ENCODE measurements around the gene CA10.

Gene CA10

DNA sequence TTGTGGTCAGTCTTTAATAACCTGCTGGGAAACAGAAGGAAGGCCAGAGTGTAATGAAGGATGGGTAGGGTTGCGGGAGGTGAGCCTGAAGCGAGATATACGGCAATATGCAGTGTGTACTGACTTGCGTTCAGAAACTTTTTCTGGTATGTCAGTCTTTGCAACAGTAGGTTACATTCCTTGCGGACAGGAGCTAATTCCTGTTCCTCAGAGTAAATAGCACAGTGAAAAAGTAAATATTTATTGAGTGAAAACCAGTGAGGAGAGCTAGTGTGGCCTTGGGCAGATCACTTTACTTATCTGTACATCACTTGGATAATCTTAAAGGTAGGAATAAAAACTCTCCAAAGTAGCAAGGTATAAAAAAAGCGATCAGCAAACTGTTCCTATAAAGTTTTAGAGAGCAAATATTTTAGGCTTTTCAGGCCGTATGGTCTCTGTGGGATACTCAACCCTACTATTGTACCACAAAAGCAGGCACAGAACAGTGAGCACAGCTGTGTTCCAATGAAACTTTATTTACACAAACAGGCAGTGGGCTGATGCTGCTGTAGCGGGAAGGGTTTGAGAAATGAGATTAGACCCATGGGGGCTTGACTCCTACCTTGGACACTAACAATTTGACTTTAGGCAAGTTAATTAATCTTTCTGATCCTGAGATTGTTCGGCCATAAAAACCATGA, 550.1 kb downstream of the CA10 start:
- peaks cover 2% of the 10 kb centered on the region for H3K9me3 Mint-ChIP-seq
- H3K36me3 Mint-ChIP-seq (ENCODE audit: low read depth), result no peaks in the 10 kb centered on the region

DNA sequence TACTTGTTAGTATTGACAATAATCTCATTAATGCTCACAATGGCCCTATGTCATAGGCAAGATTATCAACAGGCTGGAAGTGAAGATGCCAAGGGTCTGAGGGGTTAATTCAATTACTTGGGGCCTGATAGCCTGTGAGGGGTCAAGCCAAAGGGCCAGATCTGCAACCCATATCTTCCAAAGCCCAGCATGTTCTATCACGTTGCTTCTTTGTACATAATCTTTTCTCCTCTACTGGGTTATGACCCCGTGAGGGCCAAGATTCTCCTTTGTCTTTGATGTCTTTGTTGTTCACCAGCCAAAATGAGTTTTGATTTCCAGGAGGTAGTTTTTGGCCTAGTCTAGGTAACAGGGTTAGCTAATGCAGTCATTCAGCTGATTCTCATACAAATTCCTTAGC, 551.0 kb downstream of the CA10 start:
- Mint-ChIP-seq H3K4me1 (peaks cover 27% of the 10 kb centered on the region), H3K27me3 (ENCODE audit: low read depth) (no peaks in the 10 kb centered on the region), H3K27ac (no peak overlapping the region), H3K36me3 (ENCODE audit: low read depth) (no peaks in the 10 kb centered on the region), H3K9me3 (peaks cover 2% of the 10 kb centered on the region), H3K4me3 (no peak overlapping the region)
- no peak for TF ChIP-seq CTCF (IDR thresholded peaks at IDR 0.05; ENCODE audit: unreplicated experiment in 3 of 3)

More for the DNA sequence above, 550.1 kb downstream of the CA10 start:
- no peak for TF ChIP-seq CTCF (IDR thresholded peaks at IDR 0.05; ENCODE audit: unreplicated experiment in 3 of 3)
- Mint-ChIP-seq H3K27me3 (ENCODE audit: low read depth) (no peaks in the 10 kb centered on the region), H3K4me1 (peaks cover 27% of the 10 kb centered on the region), H3K27ac (peak overlapping the region in 2 of 3 experiments; percentile 6 to 36), H3K4me3 (no peak overlapping the region)

DNA sequence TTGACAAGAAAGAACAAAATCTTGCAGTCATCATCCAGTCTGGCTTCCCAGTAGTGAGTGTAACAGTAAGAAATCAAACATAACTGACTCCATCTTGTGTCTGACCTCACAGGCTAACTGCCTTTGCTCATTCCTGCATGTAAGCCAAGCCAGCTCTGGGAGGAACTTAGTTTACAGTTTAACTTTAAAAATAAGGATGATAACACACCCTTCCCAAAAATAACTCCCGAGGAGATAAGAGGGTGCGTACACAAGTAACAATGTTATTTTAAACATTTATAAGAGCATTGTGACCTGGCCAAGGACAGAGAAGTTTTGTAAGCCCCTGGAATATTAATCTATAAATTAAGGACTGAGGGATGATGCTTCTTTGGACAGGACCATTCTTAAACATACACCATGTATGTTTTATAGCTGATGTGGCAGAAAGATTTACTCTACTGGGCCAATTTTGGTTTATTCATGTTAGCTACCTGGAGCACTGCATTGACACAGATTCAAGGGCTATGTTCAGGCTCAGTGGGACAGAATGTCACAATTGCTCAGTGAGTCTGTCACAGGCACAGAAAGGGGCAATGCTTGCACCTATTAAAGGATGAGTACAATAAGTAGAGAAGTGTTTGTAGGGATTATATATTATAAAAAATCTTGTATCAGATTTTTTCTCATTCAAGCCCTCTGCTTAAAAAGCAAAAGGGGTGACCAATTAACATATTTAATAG, 554.1 kb downstream of the CA10 start:
- Mint-ChIP-seq H3K27me3 (ENCODE audit: low read depth) (no peaks in the 10 kb centered on the region), H3K4me1 (peaks cover 19% of the 10 kb centered on the region), H3K9me3 (peaks cover 2% of the 10 kb centered on the region), H3K36me3 (ENCODE audit: low read depth) (no peaks in the 10 kb centered on the region), H3K27ac (peak overlapping the region in 2 of 3 experiments; percentile 70 to 88), H3K4me3 (no peak overlapping the region)
- no peak for TF ChIP-seq CTCF (IDR thresholded peaks at IDR 0.05; ENCODE audit: unreplicated experiment in 3 of 3)

- peaks cover 18% of the 10 kb centered on the region for H3K4me1 Mint-ChIP-seq
Measured at GRCh38 chr17:51601622-51602261, 556.8 kb downstream of the CA10 start.

DNA sequence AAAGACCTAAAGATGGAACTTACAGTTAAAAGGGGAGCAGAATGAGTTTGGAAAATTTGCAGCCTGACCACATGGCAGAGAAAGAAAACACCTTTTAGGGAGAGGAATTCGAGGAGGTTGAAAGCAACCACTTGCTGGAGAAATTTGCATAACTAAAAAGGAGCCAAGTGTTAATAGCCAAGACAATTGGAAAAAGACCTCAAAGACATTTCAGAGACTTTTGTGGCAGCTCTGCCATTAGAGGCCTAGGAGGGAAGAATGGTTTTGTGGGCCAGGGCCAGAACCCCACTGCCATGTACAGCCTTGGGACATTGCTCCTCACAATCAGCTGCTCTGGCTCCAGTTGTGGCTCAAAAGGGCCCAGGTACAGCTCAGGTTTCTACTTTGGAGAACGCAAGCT, 559.7 kb downstream of the CA10 start:
- H3K27ac Mint-ChIP-seq, result peak overlapping the region in 2 of 3 experiments; percentile 14 to 76
- peaks cover 26% of the 10 kb centered on the region for H3K4me1 Mint-ChIP-seq
- no peaks in the 10 kb centered on the region for H3K36me3 Mint-ChIP-seq (ENCODE audit: low read depth)
- no peak for TF ChIP-seq CTCF (IDR thresholded peaks at IDR 0.05; ENCODE audit: unreplicated experiment in 3 of 3)
- no peaks in the 10 kb centered on the region for H3K9me3 Mint-ChIP-seq
- no peak overlapping the region for H3K4me3 Mint-ChIP-seq
- H3K27me3 Mint-ChIP-seq (ENCODE audit: low read depth), result no peaks in the 10 kb centered on the region

More at GRCh38 chr17:51601622-51602261, 556.8 kb downstream of the CA10 start:
- no peaks in the 10 kb centered on the region for H3K36me3 Mint-ChIP-seq (ENCODE audit: low read depth)
- no peak for TF ChIP-seq CTCF (IDR thresholded peaks at IDR 0.05; ENCODE audit: unreplicated experiment in 3 of 3)
- H3K4me3 Mint-ChIP-seq, result no peak overlapping the region
- H3K27me3 Mint-ChIP-seq (ENCODE audit: low read depth), result no peaks in the 10 kb centered on the region
- no peaks in the 10 kb centered on the region for H3K9me3 Mint-ChIP-seq
- peak overlapping the region in 2 of 3 experiments; percentile 9 to 39 for H3K27ac Mint-ChIP-seq
